GM12878 (cell line): ENCODE data around the gene DHRS7B. TPM values are rescaled to one million over a fixed set of nuclear protein-coding genes. Genes with fewer than 3 reads are reported as not detected.

Experiments used
- ATAC-seq: fragments of 200-7000 bp; cut with Tn5 transposase; 3 replicates; pipeline ENCODE4 v1.9.1; 2020; ENCODE audit warnings: mild to moderate bottlenecking, moderate library complexity
- BruUV-seq: library from RNA; stranded (reverse); fragments of 400-500 nt; replicated peaks from 2 replicates; lab custom pipeline; 2021; lab: Mats Ljungman, UMichigan
- CTCF ChIA-PET: fragments of 300-600 bp; sonication (Branson Sonifier 250); formaldehyde crosslinking; extraction: SDS; loops from one replicate; lab custom pipeline; 2021; ENCODE audit warnings: inconsistent platforms; lab: Yijun Ruan, JAX
- POLR2A ChIA-PET: fragments of 350-600 bp; formaldehyde crosslinking; extraction: SDS; loops from one replicate; lab custom pipeline; 2021; ENCODE audit warnings: inconsistent platforms; lab: Charles Lee
- RAD21 ChIA-PET: fragments of 300-600 bp; sonication (Branson Sonifier 250); formaldehyde crosslinking; loops from one replicate; lab custom pipeline; 2023; ENCODE audit warnings: antibody characterized with exemption; ENCODE audit not compliant: unreplicated experiment; lab: Charles Lee
- SMC1A ChIA-PET: fragments of 300-600 bp; sonication (Branson Sonifier 250); formaldehyde crosslinking; loops from one replicate; lab custom pipeline; 2023; ENCODE audit not compliant: unreplicated experiment, uncharacterized antibody; lab: Charles Lee
- DNase-seq: peaks from one replicate; pipeline ENCODE4 v3.0.0-alpha.2; 2011; ENCODE audit warnings: low read depth, low spot score
- FAIRE-seq: peaks from 3 replicates; lab custom pipeline; 2011; peaks lifted over from hg19 to GRCh38; lab: Jason Lieb, UNC
- H2AFZ ChIP-seq: 2 replicates; pipeline ENCODE4 v1.6.0; 2011; ENCODE audit warnings: low read depth, low read length, control low read depth; ENCODE audit not compliant: control insufficient read depth
- H3K27ac ChIP-seq: 2 replicates; pipeline ENCODE4 v1.5.1; 2011; ENCODE audit warnings: control low read depth; ENCODE audit not compliant: control insufficient read depth, insufficient read depth
- H3K27me3 ChIP-seq, 2 experiments: replicated peaks in 1 of 2; 2 replicates each; pipeline versions ENCODE4 v1.6.0 to v1.6.1; 2011; ENCODE audit warnings: low read length in 1 of 2; ENCODE audit not compliant: control insufficient read depth in 2 of 2, insufficient read depth in 2 of 2
- H3K36me3 ChIP-seq, 2 experiments: 2 replicates each; pipeline ENCODE4 v1.5.1; 2011; ENCODE audit warnings: low read length in 1 of 2; ENCODE audit not compliant: control insufficient read depth in 2 of 2, insufficient read depth in 2 of 2
- H3K4me1 ChIP-seq: 2 replicates; pipeline ENCODE4 v1.6.1; 2011; ENCODE audit warnings: mild to moderate bottlenecking, low read length, moderate library complexity, mixed read lengths; ENCODE audit not compliant: control insufficient read depth, insufficient read depth
- H3K4me2 ChIP-seq: 2 replicates; pipeline ENCODE4 v1.6.0; 2011; ENCODE audit warnings: control low read depth; ENCODE audit not compliant: control insufficient read depth, insufficient read depth
- H3K4me3 ChIP-seq: fragments of 200-600 bp; sonication (generic); 2 replicates; pipeline ENCODE4 v1.5.1; 2016
- H3K79me2 ChIP-seq: 2 replicates; pipeline ENCODE4 v1.6.0; 2011; ENCODE audit warnings: low read length; ENCODE audit not compliant: control insufficient read depth, insufficient read depth
- H3K9ac ChIP-seq: 2 replicates; pipeline ENCODE4 v1.8.0; 2011; ENCODE audit warnings: low read length, control low read depth, mixed read lengths; ENCODE audit not compliant: control insufficient read depth, insufficient read depth
- H3K9me3 ChIP-seq: replicated peaks from 3 replicates; pipeline ENCODE4 v1.5.1; 2011; ENCODE audit warnings: mild to moderate bottlenecking, low read length; ENCODE audit not compliant: control insufficient read depth, insufficient read depth
- H4K20me1 ChIP-seq: 2 replicates; pipeline ENCODE4 v1.6.0; 2011; ENCODE audit not compliant: control insufficient read depth, insufficient read depth
- CTCF ChIP-seq, 3 experiments: IDR thresholded peaks in 2 of 3; conservative IDR thresholded peaks in 1 of 3; 2 replicates each; pipeline ENCODE4 v1.5.1; 2011; ENCODE audit warnings: low read depth in 3 of 3, low read length in 3 of 3, mild to moderate bottlenecking in 3 of 3, control low read depth in 2 of 3, moderate library complexity in 2 of 3, inconsistent platforms in 1 of 3, mixed read lengths in 1 of 3; ENCODE audit not compliant: control insufficient read depth in 2 of 3, insufficient read depth in 1 of 3; ENCODE audit errors: extremely low read depth in 1 of 3
- IRF3 ChIP-seq: fragments of 450-650 bp; IDR thresholded peaks from 2 replicates; pipeline ENCODE4 v1.6.1; 2014; ENCODE audit warnings: mild to moderate bottlenecking
- JUND ChIP-seq: IDR thresholded peaks from 2 replicates; pipeline ENCODE4 v1.6.1; 2012; ENCODE audit warnings: low read depth, mild to moderate bottlenecking, low read length, improper control_type of control experiment, moderate library complexity
- NBN ChIP-seq: fragments of 450-650 bp; IDR thresholded peaks from 2 replicates; pipeline ENCODE4 v1.6.1; 2016
- SRF ChIP-seq, 2 experiments: IDR thresholded peaks; 2 replicates each; pipeline ENCODE4 v1.6.1; 2011; ENCODE audit warnings: low read depth in 2 of 2, low read length in 2 of 2, mild to moderate bottlenecking in 1 of 2, moderate library complexity in 1 of 2
- ZNF592 ChIP-seq: fragments of 450-650 bp; IDR thresholded peaks from 2 replicates; pipeline ENCODE4 v1.6.1; 2017; ENCODE audit warnings: mild to moderate bottlenecking, moderate library complexity
- WGBS: methylation state at CpG from one replicate; pipeline ENCODE4 v1.1.6; 2016; ENCODE audit warnings: low lambda C conversion rate; ENCODE audit not compliant: insufficient replicate concordance, insufficient coverage; ENCODE audit errors: missing lambda C conversion rate; 5-methylcytosine and 5-hydroxymethylcytosine counted together
- in situ Hi-C: fragments of 300-500 bp; cut with MboI; formaldehyde crosslinking; loops from 9 replicates; pipeline ENCODE4 v1.14.3; 2018; ENCODE audit warnings: mixed read lengths
- intact Hi-C: fragments of 100-400 bp; cut with micrococcal nuclease; formaldehyde crosslinking; loops from one replicate; pipeline ENCODE4 v1.14.2; 2022; ENCODE audit not compliant: unreplicated experiment
- polyA plus RNA-seq, 11 experiments: library from polyadenylated mRNA; depleted of rRNA in 4 of 11; unstranded in 6 of 11; stranded (reverse) in 5 of 11; fragments of >200 nt; fragmentation: Nextera tagmentation in 4 of 11; fragmentation: Illumina TruSeq in 1 of 11; extraction: Ambion mirVana in 4 of 11; extraction: Trizol in 1 of 11; gene quantifications; 1 replicate in 1 of 11; 2 replicates in 10 of 11; pipeline versions ENCODE4 v1.2.1 to v1.2.3, GENCODE V29; 2011 to 2016; ENCODE audit warnings: inconsistent platforms in 2 of 11, missing spikeins in 2 of 11, low read depth in 1 of 11
- total RNA-seq, 4 experiments: library from RNA; depleted of rRNA in 3 of 4; stranded (reverse); fragments of >200 nt in 3 of 4; fragmentation: Illumina TruSeq in 1 of 4; extraction: Trizol in 1 of 4; gene quantifications; 2 replicates each; pipeline versions ENCODE4 v1.2.1 to v1.2.3, GENCODE V29; 2013 to 2021

Gene DHRS7B
- total and polyA plus RNA-seq, 10 of the 15 experiments (the other 5 are each of a cell fraction or from before 2014, with no cell fraction given), result 11.1 to 35.6 (median 23.0) TPM

GRCh38 chr17:21174186-21174585 is 47.4 kb downstream of the DHRS7B start:
- FAIRE-seq (no peak), ATAC-seq (no peak), DNase-seq (no peak)
- H2AFZ ChIP-seq, result no peak overlapping the region
- ChIA-PET CTCF (interaction anchor here (1.0 to 1.1 kb wide), 2 partner anchors 45 to 55 kb away, joined by 3 read pairs; no protein-coding TSS in a partner anchor), POLR2A (no interaction called here), RAD21 (no interaction called here)
- 100% methylated on average over 8 of the region's 8 CpGs for WGBS
- no peak overlapping the region for H3K9ac ChIP-seq
- peaks cover 4 to 7% of the 10 kb centered on the region in 2 experiments; a peak in 3 of 4 replicates for H3K36me3 ChIP-seq
- no peaks in the 10 kb centered on the region for H3K27me3 ChIP-seq
- no peak overlapping the region for H3K4me3 ChIP-seq
- intact Hi-C loops, result no loop called here
- peaks cover 14% of the 10 kb centered on the region for H3K4me1 ChIP-seq
- H3K4me2 ChIP-seq, result no peak overlapping the region
- TF ChIP-seq SRF (IDR thresholded peaks at IDR 0.05; ENCODE audit: low read depth in 2 of 2, low read length in 2 of 2) (no peak), CTCF (IDR thresholded peaks at IDR 0.05 in 2 of 3, conservative IDR thresholded peaks at IDR 0.05 in 1 of 3; ENCODE audit: control insufficient read depth in 2 of 3, extremely low read depth in 1 of 3, insufficient read depth in 1 of 3, low read depth in 3 of 3, low read length in 3 of 3) (no peak), ZNF592 (no peak), NBN (no peak), IRF3 (no peak), JUND (no peak)
- TF ChIP-seq, all 136 proteins: peak for 0
- SMC1A ChIA-PET, result no interaction called here
- Histone ChIP-seq H3K9me3 (no peaks in the 10 kb centered on the region), H3K27ac (no peak overlapping the region), H3K79me2 (no peaks in the 10 kb centered on the region), H4K20me1 (no peaks in the 10 kb centered on the region)
- in situ Hi-C loops, result no loop called here
- BruUV-seq, result no TSS peak
